Thyroid gland (tissue), 4 donors: ENCODE measurements around the gene MTUS2.

Experiments
- CTCF ChIP-seq, 6 experiments: fragments of 200-600 bp in 3 of 6; fragments of 450-650 bp in 3 of 6; sonication (generic) in 3 of 6; IDR thresholded peaks; one replicate each; pipeline ENCODE4 v1.5.1; 2016 to 2019; ENCODE audit warnings: antibody characterized with exemption in 6 of 6, mild to moderate bottlenecking in 2 of 6, inconsistent platforms in 1 of 6, moderate library complexity in 1 of 6
- POLR2A ChIP-seq, 2 donors: fragments of 450-650 bp; IDR thresholded peaks; one replicate each; pipeline ENCODE4 v1.6.1; 2017; ENCODE audit warnings: antibody characterized with exemption in 2 of 2, mild to moderate bottlenecking in 2 of 2, moderate library complexity in 1 of 2

- TF ChIP-seq CTCF (IDR thresholded peaks at IDR 0.05) (no peak), POLR2A (IDR thresholded peaks at IDR 0.05) (no peak)
Measured at GRCh38 chr13:29551214-29551613, 731.1 kb downstream of the MTUS2 start.
